ENCODE measurements around the gene CD274. TPM values are rescaled to one million over a fixed set of nuclear protein-coding genes. Genes with fewer than 3 reads are reported as not detected.

The CD274 gene
- polyA plus RNA-seq, 1 donor from 2014 or later, result 0.16 TPM

- Histone ChIP-seq H3K9me3 (ENCODE audit: low read length) (no peaks in the 10 kb centered on the region), H3K27me3 (ENCODE audit: insufficient read depth, low read depth, low read length) (no peaks in the 10 kb centered on the region), H3K4me2 (ENCODE audit: low read length) (peak within 1 kb of the TSS; percentile 88), H3F3A (ENCODE audit: insufficient read depth, low read length, poor library complexity, severe bottlenecking) (no peaks in the 10 kb centered on the region), H3K79me2 (replicated peaks; ENCODE audit: insufficient read depth, low read length) (no peaks in the 10 kb centered on the region), H2AFZ (ENCODE audit: low read depth, low read length) (peak within 1 kb of the TSS; percentile 71), H4K20me1 (ENCODE audit: insufficient read depth) (no peaks in the 10 kb centered on the region), H3K4me3 (ENCODE audit: low read length) (peak within 1 kb of the TSS; percentile 97), H3K36me3 (ENCODE audit: insufficient read depth, low read length) (no peaks in the 10 kb centered on the region), H3K9me2 (ENCODE audit: insufficient read depth, low read length) (no peaks in the 10 kb centered on the region), H3K9ac (ENCODE audit: low read length) (peak within 1 kb of the TSS; percentile 93), H3K27ac (ENCODE audit: low read length) (peak within 1 kb of the TSS; percentile 88)
- TF ChIP-seq SMC3 (conservative IDR thresholded peaks at IDR 0.05; ENCODE audit: poor library complexity) (peak; percentile 56), RAD21 (conservative IDR thresholded peaks at IDR 0.05) (peak; percentile 48), MXI1 (conservative IDR thresholded peaks at IDR 0.05; ENCODE audit: poor library complexity, severe bottlenecking) (peak; percentile 87), EP300 (conservative IDR thresholded peaks at IDR 0.05; ENCODE audit: poor library complexity, severe bottlenecking) (peak; percentile 50), EZH2 (IDR thresholded peaks at IDR 0.05; ENCODE audit: borderline replicate concordance, insufficient read depth, low read length, poor library complexity, severe bottlenecking) (no peak), REST (IDR thresholded peaks at IDR 0.05; ENCODE audit: borderline replicate concordance) (peak; percentile 70), CTCF (IDR thresholded peaks at IDR 0.05; ENCODE audit: poor library complexity, severe bottlenecking) (peak; percentile 65), TAF1 (IDR thresholded peaks at IDR 0.05; ENCODE audit: low read depth) (peak; percentile 70), POLR2AphosphoS5 (IDR thresholded peaks at IDR 0.05) (peak; percentile 93)
Measured at GRCh38 chr9:5437254-5438216, 12.8 kb upstream of the CD274 start, which contains the start of gene PLGRKT. TSS of gene PLGRKT (minus strand) at chr9:5437925. CDS start at chr9:5431977, 5,948 bp downstream.

GRCh38 chr9:5438301-5439162 lies 11.8 kb upstream of the CD274 start:
- no peaks in the 10 kb centered on the region for H3K27me3 ChIP-seq (ENCODE audit: insufficient read depth, low read depth, low read length)
- H3K9me2 ChIP-seq (ENCODE audit: insufficient read depth, low read length), result no peaks in the 10 kb centered on the region
- H3K9ac ChIP-seq (ENCODE audit: low read length), result peak overlapping the region; percentile 93
- H3K9me3 ChIP-seq (ENCODE audit: low read length), result no peaks in the 10 kb centered on the region
- TF ChIP-seq MXI1 (conservative IDR thresholded peaks at IDR 0.05; ENCODE audit: poor library complexity, severe bottlenecking), result no peak
- TF ChIP-seq POLR2AphosphoS5 (IDR thresholded peaks at IDR 0.05), result no peak
- TF ChIP-seq SMC3 (conservative IDR thresholded peaks at IDR 0.05; ENCODE audit: poor library complexity), result no peak
- TF ChIP-seq EP300 (conservative IDR thresholded peaks at IDR 0.05; ENCODE audit: poor library complexity, severe bottlenecking), result no peak
- no peak for TF ChIP-seq TAF1 (IDR thresholded peaks at IDR 0.05; ENCODE audit: low read depth)
- no peak for TF ChIP-seq REST (IDR thresholded peaks at IDR 0.05; ENCODE audit: borderline replicate concordance)
- no peak for TF ChIP-seq CTCF (IDR thresholded peaks at IDR 0.05; ENCODE audit: poor library complexity, severe bottlenecking)
- no peak for TF ChIP-seq RAD21 (conservative IDR thresholded peaks at IDR 0.05)
- no peak for TF ChIP-seq EZH2 (IDR thresholded peaks at IDR 0.05; ENCODE audit: borderline replicate concordance, insufficient read depth, low read length, poor library complexity, severe bottlenecking)
- peak overlapping the region; percentile 71 for H2AFZ ChIP-seq (ENCODE audit: low read depth, low read length)
- peak overlapping the region; percentile 97 for H3K4me3 ChIP-seq (ENCODE audit: low read length)
- H3F3A ChIP-seq (ENCODE audit: insufficient read depth, low read length, poor library complexity, severe bottlenecking), result no peaks in the 10 kb centered on the region
- no peaks in the 10 kb centered on the region for H3K79me2 ChIP-seq (replicated peaks; ENCODE audit: insufficient read depth, low read length)
- H3K36me3 ChIP-seq (ENCODE audit: insufficient read depth, low read length), result no peaks in the 10 kb centered on the region
- peak overlapping the region; percentile 88 for H3K27ac ChIP-seq (ENCODE audit: low read length)
- H4K20me1 ChIP-seq (ENCODE audit: insufficient read depth), result no peaks in the 10 kb centered on the region
- peak overlapping the region; percentile 88 for H3K4me2 ChIP-seq (ENCODE audit: low read length)

All from neural cell (in vitro differentiated cells).